H1 (cell line): ENCODE measurements around the gene MYH16.

Experiments
- ATF2 ChIP-seq: IDR thresholded peaks from 2 replicates; pipeline ENCODE4 v1.6.1; 2012; ENCODE audit warnings: low read length, inconsistent platforms
- EP300 ChIP-seq, 2 experiments: IDR thresholded peaks; 1 replicate in 1 of 2; 2 replicates in 1 of 2; pipeline ENCODE4 v1.6.1; 2011 to 2012; ENCODE audit warnings: low read depth in 2 of 2, low read length in 2 of 2, mild to moderate bottlenecking in 2 of 2, borderline replicate concordance in 1 of 2, inconsistent platforms in 1 of 2, moderate library complexity in 1 of 2
- EZH2 ChIP-seq: fragments of 200-600 bp; sonication (generic); IDR thresholded peaks from 2 replicates; pipeline ENCODE4 v1.7.1; 2012; ENCODE audit warnings: low read depth, mild to moderate bottlenecking, moderate library complexity, low read length, inconsistent platforms; ENCODE audit not compliant: severe bottlenecking
- RAD21 ChIP-seq, 2 experiments: IDR thresholded peaks in 1 of 2; conservative IDR thresholded peaks in 1 of 2; 2 replicates each; pipeline ENCODE4 v1.6.1; 2011; ENCODE audit warnings: low read depth in 2 of 2, low read length in 2 of 2, improper control_type of control experiment in 1 of 2, inconsistent platforms in 1 of 2, mild to moderate bottlenecking in 1 of 2, moderate library complexity in 1 of 2
- SP1 ChIP-seq: IDR thresholded peaks from 2 replicates; pipeline ENCODE4 v1.6.1; 2011; ENCODE audit warnings: low read depth, low read length
- TF ChIP-seq, protein P1 (sequence below), 3 experiments: IDR thresholded peaks; 1 replicate in 2 of 3; 2 replicates in 1 of 3; pipeline versions ENCODE4 v1.5.1 to v1.6.1; 2011; ENCODE audit warnings: low read length in 3 of 3, mild to moderate bottlenecking in 3 of 3, inconsistent platforms in 2 of 3, low read depth in 1 of 3, moderate library complexity in 1 of 3; ENCODE audit not compliant: insufficient read depth in 1 of 3; ENCODE audit errors: control extremely low read depth in 1 of 3

DNA sequence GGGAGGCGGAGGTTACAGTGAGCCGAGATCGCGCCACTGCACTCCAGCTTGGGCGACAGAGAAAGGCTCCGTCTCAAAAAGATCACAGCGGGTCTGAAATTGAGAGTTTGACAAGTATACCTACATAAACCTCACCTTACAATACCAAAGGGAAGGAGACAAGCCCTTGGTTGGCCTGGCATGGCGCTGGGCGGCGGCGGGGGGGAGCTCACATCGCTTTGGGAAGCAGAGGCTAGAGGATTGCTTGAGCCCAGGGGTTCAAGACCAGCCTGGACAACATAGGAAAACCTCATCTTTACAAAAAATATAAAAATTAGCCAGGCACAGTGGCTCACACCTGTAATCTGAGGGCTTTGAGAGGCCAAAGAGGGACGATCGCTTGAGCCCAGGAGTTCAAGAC is 51.9 kb downstream of the MYH16 start:
- no peak for TF ChIP-seq EZH2
- TF ChIP-seq EP300 (IDR thresholded peaks at IDR 0.05; ENCODE audit: borderline replicate concordance in 1 of 2, low read depth in 2 of 2, low read length in 2 of 2), result no peak
- no peak for TF ChIP-seq ATF2
- TF ChIP-seq RAD21 (IDR thresholded peaks at IDR 0.05 in 1 of 2, conservative IDR thresholded peaks at IDR 0.05 in 1 of 2; ENCODE audit: low read depth in 2 of 2, low read length in 2 of 2), result no peak
- TF ChIP-seq SP1, result no peak
- TF ChIP-seq, protein P1, sequence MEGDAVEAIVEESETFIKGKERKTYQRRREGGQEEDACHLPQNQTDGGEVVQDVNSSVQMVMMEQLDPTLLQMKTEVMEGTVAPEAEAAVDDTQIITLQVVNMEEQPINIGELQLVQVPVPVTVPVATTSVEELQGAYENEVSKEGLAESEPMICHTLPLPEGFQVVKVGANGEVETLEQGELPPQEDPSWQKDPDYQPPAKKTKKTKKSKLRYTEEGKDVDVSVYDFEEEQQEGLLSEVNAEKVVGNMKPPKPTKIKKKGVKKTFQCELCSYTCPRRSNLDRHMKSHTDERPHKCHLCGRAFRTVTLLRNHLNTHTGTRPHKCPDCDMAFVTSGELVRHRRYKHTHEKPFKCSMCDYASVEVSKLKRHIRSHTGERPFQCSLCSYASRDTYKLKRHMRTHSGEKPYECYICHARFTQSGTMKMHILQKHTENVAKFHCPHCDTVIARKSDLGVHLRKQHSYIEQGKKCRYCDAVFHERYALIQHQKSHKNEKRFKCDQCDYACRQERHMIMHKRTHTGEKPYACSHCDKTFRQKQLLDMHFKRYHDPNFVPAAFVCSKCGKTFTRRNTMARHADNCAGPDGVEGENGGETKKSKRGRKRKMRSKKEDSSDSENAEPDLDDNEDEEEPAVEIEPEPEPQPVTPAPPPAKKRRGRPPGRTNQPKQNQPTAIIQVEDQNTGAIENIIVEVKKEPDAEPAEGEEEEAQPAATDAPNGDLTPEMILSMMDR (IDR thresholded peaks at IDR 0.05; ENCODE audit: control extremely low read depth in 1 of 3, insufficient read depth in 1 of 3, low read depth in 1 of 3, low read length in 3 of 3), result no peak
